ENCODE data around the gene CCDC71L. TPM values are rescaled to one million over a fixed set of nuclear protein-coding genes. Genes with fewer than 3 reads are reported as not detected.

The CCDC71L gene
- total and polyA plus RNA-seq, 2 of the 4 experiments (the other 2 are of a cell fraction): 19.7 to 20.6 TPM

GRCh38 chr7:106644999-106645398 lies 16.0 kb downstream of the CCDC71L start:
- Histone ChIP-seq H4K91ac (ENCODE audit: insufficient read depth, low read depth, low read length) (no peak overlapping the region), H2BK5ac (ENCODE audit: low read depth, low read length, poor library complexity, severe bottlenecking) (no peak overlapping the region), H3K36me3 (ENCODE audit: control insufficient read depth, insufficient read depth, low read length) (no peaks in the 10 kb centered on the region), H4K20me1 (ENCODE audit: insufficient read depth, low read length) (no peaks in the 10 kb centered on the region), H3K56ac (ENCODE audit: extremely low read depth, insufficient read depth, low read length) (no peak overlapping the region), H3K27me3 (ENCODE audit: control insufficient read depth, insufficient read depth, low read length) (no peaks in the 10 kb centered on the region), H3K4me1 (ENCODE audit: control insufficient read depth, insufficient read depth, low read length) (peaks cover 2% of the 10 kb centered on the region; the same call in 1 of the 2 replicates), H2AK9ac (replicated peaks; ENCODE audit: low read depth, low read length, poor library complexity) (no peak overlapping the region), H2BK15ac (ENCODE audit: low read depth, low read length) (no peak overlapping the region), H3K27ac (ENCODE audit: insufficient read depth, low read length) (no peak overlapping the region), H3K4me3 (ENCODE audit: insufficient read depth, low read depth, low read length) (no peak overlapping the region), H3K9me1 (ENCODE audit: insufficient read depth, low read length) (no peaks in the 10 kb centered on the region), H2BK120ac (ENCODE audit: low read depth, low read length) (no peak overlapping the region), H3K4me2 (ENCODE audit: low read depth, low read length) (no peak overlapping the region), H3K18ac (ENCODE audit: low read depth, low read length) (no peak overlapping the region), H3K4ac (ENCODE audit: low read depth, low read length) (no peak overlapping the region), H3K9ac (ENCODE audit: low read depth, low read length) (no peak overlapping the region), H2BK20ac (ENCODE audit: low read depth, low read length) (no peak overlapping the region), H2AFZ (replicated peaks; ENCODE audit: low read length, poor library complexity) (no peak overlapping the region), H4K5ac (ENCODE audit: low read depth, low read length) (no peak overlapping the region), H3K79me1 (ENCODE audit: low read depth in 1 of 2, low read length in 2 of 2) (no peaks in the 10 kb centered on the region), H4K8ac (ENCODE audit: low read depth in 2 of 2, low read length in 2 of 2) (no peak overlapping the region), H3K9me3 (ENCODE audit: control insufficient read depth, insufficient read depth, low read length) (no peaks in the 10 kb centered on the region), H3K14ac (replicated peaks; ENCODE audit: low read depth, low read length) (no peak overlapping the region), H3K23ac (ENCODE audit: low read depth, low read length) (no peak overlapping the region), H2AK5ac (ENCODE audit: low read depth, low read length) (no peak overlapping the region; the same call in 1 of the 2 replicates)
- dilution Hi-C loops (cut with HindIII; ENCODE audit: low sequenced_read_pairs, unreplicated experiment) (no loop called here), in situ Hi-C loops (cut with MboI; ENCODE audit: low sequenced_read_pairs) (no loop called here), intact Hi-C loops (cut with micrococcal nuclease) (no loop called here)
- ATAC-seq (ENCODE audit: low read depth) (no peak), DNase-seq (no peak)
- BruUV-seq (replicated peaks): no TSS peak
- TF ChIP-seq NFE2L2 (IDR thresholded peaks at IDR 0.05; ENCODE audit: low read depth, low read length): no peak
- TF ChIP-seq USF2 (IDR thresholded peaks at IDR 0.05; ENCODE audit: low read depth, low read length): no peak
- no peak for TF ChIP-seq RFX5 (IDR thresholded peaks at IDR 0.05; ENCODE audit: low read depth, low read length)
- no peak for TF ChIP-seq FOS (IDR thresholded peaks at IDR 0.05; ENCODE audit: low read depth, low read length)
- no peak for TF ChIP-seq MXI1 (IDR thresholded peaks at IDR 0.05; ENCODE audit: borderline replicate concordance, low read depth, low read length)
- TF ChIP-seq SMC3 (IDR thresholded peaks at IDR 0.05; ENCODE audit: low read depth, low read length): no peak
- no peak for TF ChIP-seq MAZ (IDR thresholded peaks at IDR 0.05; ENCODE audit: borderline replicate concordance, low read depth, low read length)
- no peak for TF ChIP-seq CHD1 (IDR thresholded peaks at IDR 0.05; ENCODE audit: low read depth, low read length)
- TF ChIP-seq, protein P1, sequence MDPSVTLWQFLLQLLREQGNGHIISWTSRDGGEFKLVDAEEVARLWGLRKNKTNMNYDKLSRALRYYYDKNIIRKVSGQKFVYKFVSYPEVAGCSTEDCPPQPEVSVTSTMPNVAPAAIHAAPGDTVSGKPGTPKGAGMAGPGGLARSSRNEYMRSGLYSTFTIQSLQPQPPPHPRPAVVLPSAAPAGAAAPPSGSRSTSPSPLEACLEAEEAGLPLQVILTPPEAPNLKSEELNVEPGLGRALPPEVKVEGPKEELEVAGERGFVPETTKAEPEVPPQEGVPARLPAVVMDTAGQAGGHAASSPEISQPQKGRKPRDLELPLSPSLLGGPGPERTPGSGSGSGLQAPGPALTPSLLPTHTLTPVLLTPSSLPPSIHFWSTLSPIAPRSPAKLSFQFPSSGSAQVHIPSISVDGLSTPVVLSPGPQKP (IDR thresholded peaks at IDR 0.05; ENCODE audit: borderline replicate concordance, low read depth, low read length): no peak
- no peak for TF ChIP-seq BHLHE40 (IDR thresholded peaks at IDR 0.05; ENCODE audit: low read depth, low read length)
- no peak for TF ChIP-seq RAD21 (IDR thresholded peaks at IDR 0.05; ENCODE audit: low read length)
- TF ChIP-seq CEBPB (IDR thresholded peaks at IDR 0.05; ENCODE audit: low read depth, low read length): no peak
- TF ChIP-seq CTCF (conservative IDR thresholded peaks at IDR 0.05; ENCODE audit: low read depth, low read length): no peak
- no peak for TF ChIP-seq MAFK (IDR thresholded peaks at IDR 0.05; ENCODE audit: low read depth, low read length)
- TF ChIP-seq RCOR1 (IDR thresholded peaks at IDR 0.05; ENCODE audit: insufficient replicate concordance, low read length): no peak
- no peak for TF ChIP-seq POLR2A (IDR thresholded peaks at IDR 0.05; ENCODE audit: low read depth, low read length)
- POLR2A ChIA-PET (ENCODE audit: unreplicated experiment): no interaction called here
- CTCF ChIA-PET: interaction anchor here (1.6 kb wide), 1 partner anchor 9 kb away, joined by 3 read pairs; no protein-coding TSS in a partner anchor
- WGBS, 2 experiments (ENCODE audit: extremely low coverage in 2 of 2, insufficient read length in 1 of 2): no CpG with 5 or more reads among the region's 1 CpG

Measured in IMR-90 (cell line).